Adrenal gland (tissue), 12 donors: ENCODE measurements around the gene LIN7B. TPM values are rescaled to one million over a fixed set of nuclear protein-coding genes. Genes with fewer than 3 reads are reported as not detected.

ENCODE experiments used
- DNase-seq, 7 donors: peaks; one replicate each; pipeline ENCODE4 v3.0.0-alpha.2; 2019 to 2020
- H3K27ac ChIP-seq, 5 donors: fragments of 200-600 bp; sonication (generic) in 4 of 5; 1 replicate in 3 of 5; 2 replicates in 2 of 5; pipeline versions ENCODE4 v1.5.1 to v1.8.0; 2016 to 2020; ENCODE audit warnings: mild to moderate bottlenecking in 1 of 5
- H3K27me3 ChIP-seq: fragments of 200-600 bp; 2 replicates; pipeline ENCODE4 v1.8.0; 2021
- H3K36me3 ChIP-seq, 2 donors: fragments of 200-600 bp; replicated peaks in 1 of 2; 1 replicate in 1 of 2; 2 replicates in 1 of 2; pipeline versions ENCODE4 v1.5.1 to v1.8.0; 2018 to 2022
- H3K4me1 ChIP-seq, 2 donors: fragments of 200-600 bp; replicated peaks in 1 of 2; 1 replicate in 1 of 2; 2 replicates in 1 of 2; pipeline versions ENCODE4 v1.5.1 to v1.8.0; 2018 to 2021
- H3K4me3 ChIP-seq, 4 donors: fragments of 200-600 bp; sonication (generic) in 3 of 4; one replicate each; pipeline ENCODE4 v1.5.1; 2016 to 2018
- H3K9me3 ChIP-seq, 3 donors: fragments of 200-600 bp; sonication (generic) in 1 of 3; replicated peaks in 1 of 3; 1 replicate in 2 of 3; 2 replicates in 1 of 3; pipeline versions ENCODE4 v1.5.1 to v1.8.0; 2016 to 2021
- CTCF ChIP-seq, 6 experiments: fragments of 450-650 bp in 4 of 6; fragments of 200-600 bp in 2 of 6; sonication (generic) in 1 of 6; IDR thresholded peaks; 1 replicate in 5 of 6; 2 replicates in 1 of 6; pipeline versions ENCODE4 v1.5.1 to v1.8.0; 2016 to 2021; ENCODE audit warnings: antibody characterized with exemption in 6 of 6, mild to moderate bottlenecking in 2 of 6, moderate library complexity in 1 of 6
- POLR2A ChIP-seq, 2 donors: fragments of 450-650 bp; IDR thresholded peaks; one replicate each; pipeline ENCODE4 v1.6.1; 2017; ENCODE audit warnings: antibody characterized with exemption in 2 of 2, mild to moderate bottlenecking in 2 of 2, moderate library complexity in 1 of 2
- WGBS, 4 donors: extraction: QIAGEN DNeasy Blood & Tissue Kit in 2 of 4; methylation state at CpG; one replicate each; pipeline versions ENCODE4 v1.1.5 to v1.1.7; 2013 to 2017; 5-methylcytosine and 5-hydroxymethylcytosine counted together
- intact Hi-C, 2 donors: fragments of 100-400 bp; cut with DNase I; formaldehyde crosslinking; loops; one replicate each; pipeline versions ENCODE4 v1.14.1 to v1.15.0; 2022 to 2023
- polyA plus RNA-seq, 3 donors: library from polyadenylated mRNA; stranded (reverse); fragments of 200-250 nt in 2 of 3; fragments of 350-450 nt in 1 of 3; fragmentation: Illumina TruSeq in 1 of 3; extraction: RNeasy Lipid Tissue Mini Kit (QIAGEN cat#74804) in 1 of 3; gene quantifications; one replicate each; pipeline ENCODE4 v1.2.3, GENCODE V29; 2013 to 2014
- total RNA-seq, 9 donors: library from RNA; depleted of rRNA in 4 of 9; stranded (reverse); fragments of >200 nt in 4 of 9; fragments of 120-200 nt in 1 of 9; fragmentation: NEBNext Ultra II Directional in 1 of 9; extraction: Animal tissue kit (Norgen Biotek cat#: 25700) in 1 of 9; gene quantifications; one replicate each; pipeline versions ENCODE4 v1.1.0 to v1.2.4, GENCODE V29; 2013 to 2023
- donor health status: healthy with polysubstance abuse.
- donor health status: Bipolar disorder and iron deficiency.
- donor health status: DM: yes; HTN: yes; CAD: no.
- donor health status: DM: no; HTN: no; CAD: no.
- donor health status: DM: no; HTN: no; CAD: no.
- donor health status: DM: yes; HTN: yes; CAD: no.

The LIN7B gene
- total and polyA plus RNA-seq, 12 donors = 4.4 to 35.2 (median 11.1) TPM

GRCh38 chr19:49067554-49067953, 46.6 kb upstream of the LIN7B start:
- no peaks in the 10 kb centered on the region for H3K9me3 ChIP-seq
- no peaks in the 10 kb centered on the region for H3K36me3 ChIP-seq
- H3K27me3 ChIP-seq = peaks cover 29% of the 10 kb centered on the region
- no peak for DNase-seq
- H3K4me3 ChIP-seq = no peak overlapping the region
- intact Hi-C loops = no loop called here
- WGBS, 4 donors = 27 to 48% (median 36%) methylated on average over 2 to 3 of the region's 3 CpGs; no CpG with 5 or more reads in 1 of the 4 donors
- peaks cover 0 to 6% of the 10 kb centered on the region in 2 donors for H3K4me1 ChIP-seq
- no peak overlapping the region for H3K27ac ChIP-seq
- TF ChIP-seq CTCF (IDR thresholded peaks at IDR 0.05) (no peak), POLR2A (IDR thresholded peaks at IDR 0.05) (no peak)

- Histone ChIP-seq H3K9me3 (no peaks in the 10 kb centered on the region), H3K4me3 (no peak overlapping the region), H3K27ac (no peak overlapping the region), H3K4me1 (peaks cover 0 to 6% of the 10 kb centered on the region in 2 donors), H3K27me3 (peaks cover 42% of the 10 kb centered on the region), H3K36me3 (no peaks in the 10 kb centered on the region)
- DNase-seq = no peak
- intact Hi-C loops = no loop called here
- WGBS, 4 donors = 90 to 96% (median 91%) methylated on average over 9 of the region's 9 CpGs
- no peak for TF ChIP-seq POLR2A (IDR thresholded peaks at IDR 0.05)
- TF ChIP-seq CTCF (IDR thresholded peaks at IDR 0.05) = no peak
Observed at GRCh38 chr19:49069026-49069425, 45.1 kb upstream of the LIN7B start.

GRCh38 chr19:49070416-49070815, 43.8 kb upstream of the LIN7B start:
- TF ChIP-seq POLR2A (IDR thresholded peaks at IDR 0.05) = no peak
- TF ChIP-seq CTCF (IDR thresholded peaks at IDR 0.05) = no peak
- Histone ChIP-seq H3K9me3 (no peaks in the 10 kb centered on the region), H3K4me1 (no peaks in the 10 kb centered on the region), H3K27ac (no peak overlapping the region), H3K36me3 (no peaks in the 10 kb centered on the region), H3K27me3 (peaks cover 43% of the 10 kb centered on the region), H3K4me3 (no peak overlapping the region)
- no peak for DNase-seq
- intact Hi-C loops = loop anchor here in 1 of 2 donors (10.0 kb wide), 1 partner anchor 144 kb away; no protein-coding TSS in a partner anchor
- 87 to 94% (median 94%) methylated on average over 21 of the region's 21 CpGs for WGBS, 4 donors

DNA sequence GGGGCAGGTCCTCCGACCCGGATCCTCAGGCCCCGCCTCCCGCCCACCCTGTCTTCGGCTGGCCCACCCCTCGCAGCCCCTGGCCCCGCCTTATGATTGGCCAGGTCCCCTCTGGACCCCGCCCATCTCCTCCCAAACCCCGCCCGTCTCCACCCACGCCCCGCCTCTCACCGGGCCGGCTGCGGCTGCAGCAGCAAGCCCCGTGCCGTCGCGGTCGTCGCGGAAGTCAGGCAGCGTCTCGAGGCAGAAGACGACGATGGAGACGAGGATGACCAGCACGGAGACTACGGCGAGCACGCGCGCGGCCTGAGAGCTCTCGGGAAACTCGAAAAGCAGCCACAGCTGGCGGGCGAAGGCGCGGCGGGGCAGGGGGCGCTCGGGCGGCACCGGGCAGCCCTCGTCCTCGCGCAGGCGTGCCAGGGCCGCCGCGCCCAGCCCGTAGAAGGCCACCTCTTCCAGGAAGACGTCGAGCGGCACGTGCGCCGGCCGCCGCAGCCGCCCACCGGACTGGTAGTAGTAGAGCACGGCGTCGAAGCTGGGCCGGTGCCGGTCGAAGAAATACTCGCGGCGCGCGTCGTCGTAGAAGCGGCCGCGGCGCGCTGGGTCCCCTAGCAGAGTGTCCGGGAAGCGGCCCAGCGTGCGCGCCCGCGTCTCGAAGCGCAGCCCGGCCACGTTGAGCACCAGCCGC, 42.2 kb upstream of the LIN7B start:
- Histone ChIP-seq H3K27me3 (peaks cover 43% of the 10 kb centered on the region), H3K4me3 (no peak overlapping the region), H3K27ac (no peak overlapping the region), H3K36me3 (no peaks in the 10 kb centered on the region), H3K9me3 (no peaks in the 10 kb centered on the region), H3K4me1 (no peaks in the 10 kb centered on the region)
- no peak for DNase-seq
- intact Hi-C loops = loop anchor here in 1 of 2 donors (10.0 kb wide), 1 partner anchor 143 kb away; no protein-coding TSS in a partner anchor
- 2 to 4% (median 3%) methylated on average over 21 to 93 of the region's 93 CpGs; no CpG with 5 or more reads in 1 of the 4 donors for WGBS, 4 donors
- TF ChIP-seq CTCF (IDR thresholded peaks at IDR 0.05) (no peak), POLR2A (IDR thresholded peaks at IDR 0.05) (no peak)
